GM12875 (cell line): ENCODE measurements around the gene MAST4.

ENCODE experiments used
- H3K4me3 ChIP-seq: one replicate; pipeline ENCODE4 v1.5.1; 2011; ENCODE audit warnings: low read depth, low read length, control low read depth
- CTCF ChIP-seq: IDR thresholded peaks from 2 replicates; pipeline ENCODE4 v1.5.1; 2011; ENCODE audit warnings: low read depth, mild to moderate bottlenecking, control low read depth, inconsistent platforms, low read length, moderate library complexity, borderline replicate concordance; ENCODE audit not compliant: insufficient read depth

MAST4 gene

DNA sequence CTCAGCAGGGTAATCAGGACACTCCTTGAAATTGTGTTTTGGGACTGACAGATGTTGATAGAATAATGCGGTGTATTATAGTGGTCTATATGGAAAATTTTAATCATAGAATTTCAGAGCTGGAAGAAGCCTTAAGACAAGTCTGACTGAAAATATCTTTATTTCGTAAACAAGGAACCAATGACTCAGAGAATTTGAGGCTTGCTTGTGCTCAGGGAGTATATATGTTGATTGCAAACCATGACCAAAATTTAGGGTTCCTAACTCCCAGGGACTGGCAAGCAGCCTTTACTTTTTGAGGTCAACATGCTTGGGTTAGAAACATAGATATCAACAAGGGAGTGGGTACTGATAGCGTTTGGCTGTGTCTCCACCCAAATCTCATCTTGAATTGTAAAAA lies 313.2 kb downstream of the MAST4 start:
- H3K4me3 ChIP-seq = no peak overlapping the region
- no peak for TF ChIP-seq CTCF

DNA sequence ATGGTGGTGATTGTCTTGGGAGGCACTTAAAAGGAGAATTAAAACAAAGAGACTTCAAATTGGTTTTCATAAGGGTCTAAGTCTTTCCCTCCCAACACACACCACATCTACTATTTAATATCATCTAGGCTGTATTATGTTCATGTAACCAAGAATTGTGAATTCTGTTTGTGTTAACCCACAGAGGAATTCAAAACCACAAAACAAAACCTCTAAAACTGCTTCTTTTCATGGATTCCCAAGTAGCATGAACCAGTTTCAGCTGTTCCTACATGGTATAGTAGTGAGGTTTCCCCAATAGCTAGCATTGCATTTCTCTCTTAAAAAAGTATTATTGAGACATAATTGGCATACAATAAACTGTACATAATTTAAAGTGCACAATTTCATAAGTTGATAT lies 316.6 kb downstream of the MAST4 start:
- no peak for TF ChIP-seq CTCF

DNA sequence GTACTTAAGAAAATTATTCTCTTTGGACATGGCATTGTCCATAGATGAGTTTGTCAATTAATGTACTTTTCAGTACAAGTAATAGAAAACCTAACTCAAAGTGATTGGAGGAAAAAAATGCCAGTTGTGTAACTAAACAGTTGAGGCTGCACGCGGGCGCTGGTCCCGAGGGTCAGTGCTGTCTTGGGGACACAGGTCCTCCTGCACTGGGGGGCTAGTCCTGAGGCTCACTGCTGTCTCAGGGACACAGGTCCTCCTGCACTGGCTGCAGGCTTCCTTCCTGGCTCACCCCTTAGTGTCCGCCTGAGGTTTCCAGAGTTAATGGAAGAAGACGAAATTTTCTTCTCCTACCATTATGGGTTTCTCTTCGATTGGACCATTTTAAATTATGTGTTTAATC lies 319.3 kb downstream of the MAST4 start:
- no peak for TF ChIP-seq CTCF

More for the DNA sequence above, 316.6 kb downstream of the MAST4 start:
- H3K4me3 ChIP-seq = no peak overlapping the region

DNA sequence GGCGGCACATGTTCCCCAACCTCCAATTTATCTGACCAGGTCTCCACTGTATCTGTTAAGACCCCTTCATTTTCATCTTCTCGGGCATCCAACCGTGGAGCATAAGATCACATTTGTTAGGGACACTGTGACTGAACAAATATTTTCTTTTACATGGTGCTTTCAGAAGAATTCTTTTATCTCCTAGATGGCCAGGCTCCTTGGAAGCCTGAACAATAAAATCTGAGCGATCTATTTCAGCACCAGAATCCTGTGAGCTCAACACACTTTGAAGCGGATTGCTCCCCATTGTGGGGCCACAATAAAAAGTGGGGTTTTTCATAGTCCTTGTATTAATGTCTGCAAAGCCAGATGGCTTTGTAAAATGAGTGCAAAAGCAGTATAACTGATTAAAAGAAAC lies 326.7 kb downstream of the MAST4 start:
- no peak for TF ChIP-seq CTCF
- H3K4me3 ChIP-seq = no peak overlapping the region

More for the DNA sequence above, 319.3 kb downstream of the MAST4 start:
- no peak overlapping the region for H3K4me3 ChIP-seq

GRCh38 chr5:66923457-66923856 lies 327.3 kb downstream of the MAST4 start:
- H3K4me3 ChIP-seq = no peak overlapping the region
- no peak for TF ChIP-seq CTCF

- no peak for TF ChIP-seq CTCF
- H3K4me3 ChIP-seq = no peak overlapping the region
Measured at GRCh38 chr5:66923922-66924321, 327.7 kb downstream of the MAST4 start.

DNA sequence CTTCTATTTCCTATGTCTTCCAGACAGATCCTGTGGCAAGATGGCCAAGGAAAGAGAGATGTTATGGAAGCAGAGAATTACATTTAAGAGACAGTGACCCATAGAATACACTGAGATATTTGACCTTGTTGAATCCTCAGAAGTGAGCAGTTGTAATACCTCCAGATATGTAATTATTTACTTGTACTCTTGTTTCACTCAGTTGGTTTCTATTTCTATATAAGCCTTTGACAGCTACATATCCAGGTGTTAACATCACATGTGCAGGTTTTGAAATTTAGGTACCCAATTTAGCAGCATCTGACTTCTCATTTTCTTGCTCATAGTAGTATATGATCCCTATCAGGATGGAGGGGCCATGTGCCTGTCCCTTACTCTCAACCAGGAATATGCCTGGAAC lies 330.9 kb downstream of the MAST4 start:
- TF ChIP-seq CTCF = no peak
- H3K4me3 ChIP-seq = no peak overlapping the region
